Caco-2 (cell line): Measurements from ENCODE around the gene ALDH2. TPM values are rescaled to one million over a fixed set of nuclear protein-coding genes. Genes with fewer than 3 reads are reported as not detected.

Experiments used
- BruUV-seq: library from RNA; stranded (reverse); fragments of 400-500 nt; replicated peaks from 2 replicates; lab custom pipeline; 2021; lab: Mats Ljungman, UMichigan
- CTCF ChIA-PET: fragments of 300-600 bp; sonication (Branson Sonifier 250); formaldehyde crosslinking; loops from one replicate; lab custom pipeline; 2022; ENCODE audit warnings: antibody characterized with exemption; lab: Charles Lee
- POLR2A ChIA-PET: fragments of 300-600 bp; sonication (Branson Sonifier 250); formaldehyde crosslinking; loops from one replicate; lab custom pipeline; 2022; ENCODE audit warnings: antibody characterized with exemption; lab: Charles Lee
- DNase-seq, 2 experiments: peaks; one replicate each; pipeline versions ENCODE4 v3.0.0 to v3.0.0-alpha.2; 2020 to 2022
- H3K27me3 ChIP-seq: replicated peaks from 2 replicates; pipeline ENCODE4 v1.6.0; 2011; ENCODE audit warnings: low read length; ENCODE audit not compliant: control insufficient read depth, insufficient read depth
- H3K36me3 ChIP-seq: 2 replicates; pipeline ENCODE4 v1.5.1; 2011; ENCODE audit warnings: low read length; ENCODE audit not compliant: control insufficient read depth, insufficient read depth
- H3K4me1 ChIP-seq: fragments of 250-450 bp; sonication (Bioruptor Pico); 2 replicates; pipeline ENCODE4 v1.5.1; 2020; ENCODE audit warnings: mild to moderate bottlenecking
- H3K4me3 ChIP-seq: 2 replicates; pipeline ENCODE4 v1.5.1; 2011; ENCODE audit warnings: low read depth, mild to moderate bottlenecking, control low read depth, low read length
- H3K9me3 ChIP-seq: fragments of 250-450 bp; sonication (Bioruptor Pico); 2 replicates; pipeline ENCODE4 v1.5.1; 2020; ENCODE audit warnings: mild to moderate bottlenecking, moderate library complexity
- H3K27ac Mint-ChIP-seq: one replicate; pipeline ENCODE4 v1.8.0; 2022; ENCODE audit warnings: mixed read lengths; ENCODE audit not compliant: unreplicated experiment
- H3K27me3 Mint-ChIP-seq: one replicate; pipeline ENCODE4 v1.8.0; 2022; ENCODE audit warnings: mixed read lengths; ENCODE audit not compliant: insufficient read depth, unreplicated experiment
- H3K36me3 Mint-ChIP-seq: one replicate; pipeline ENCODE4 v1.8.0; 2022; ENCODE audit warnings: mild to moderate bottlenecking, mixed read lengths; ENCODE audit not compliant: insufficient read depth, unreplicated experiment
- H3K4me1 Mint-ChIP-seq: one replicate; pipeline ENCODE4 v1.8.0; 2022; ENCODE audit warnings: low read depth, mixed read lengths; ENCODE audit not compliant: unreplicated experiment
- H3K4me3 Mint-ChIP-seq: one replicate; pipeline ENCODE4 v1.8.0; 2022; ENCODE audit warnings: mild to moderate bottlenecking, moderate library complexity, mixed read lengths; ENCODE audit not compliant: unreplicated experiment
- H3K9me3 Mint-ChIP-seq: one replicate; pipeline ENCODE4 v1.8.0; 2022; ENCODE audit warnings: mixed read lengths; ENCODE audit not compliant: unreplicated experiment
- intact Hi-C: fragments of 100-400 bp; cut with micrococcal nuclease; formaldehyde crosslinking; loops from one replicate; pipeline ENCODE4 v1.10.0; 2022; ENCODE audit not compliant: unreplicated experiment
- total RNA-seq: library from RNA; stranded (reverse); gene quantifications from 2 replicates; pipeline ENCODE4 v1.2.3, GENCODE V29; 2022
- TF ChIP-seq, protein P1 (sequence below), 2 experiments: fragments of 200-600 bp in 1 of 2; IDR thresholded peaks; 1 replicate in 1 of 2; 2 replicates in 1 of 2; pipeline versions ENCODE4 v1.5.1 to v1.8.0; 2011 to 2022; ENCODE audit warnings: antibody characterized with exemption in 1 of 2, control low read depth in 1 of 2, inconsistent platforms in 1 of 2, low read depth in 1 of 2, low read length in 1 of 2, mild to moderate bottlenecking in 1 of 2, moderate library complexity in 1 of 2; ENCODE audit not compliant: insufficient read depth in 1 of 2, severe bottlenecking in 1 of 2, unreplicated experiment in 1 of 2

Gene ALDH2
- total RNA-seq, 1 experiment from 2014 or later: 196 TPM

DNA sequence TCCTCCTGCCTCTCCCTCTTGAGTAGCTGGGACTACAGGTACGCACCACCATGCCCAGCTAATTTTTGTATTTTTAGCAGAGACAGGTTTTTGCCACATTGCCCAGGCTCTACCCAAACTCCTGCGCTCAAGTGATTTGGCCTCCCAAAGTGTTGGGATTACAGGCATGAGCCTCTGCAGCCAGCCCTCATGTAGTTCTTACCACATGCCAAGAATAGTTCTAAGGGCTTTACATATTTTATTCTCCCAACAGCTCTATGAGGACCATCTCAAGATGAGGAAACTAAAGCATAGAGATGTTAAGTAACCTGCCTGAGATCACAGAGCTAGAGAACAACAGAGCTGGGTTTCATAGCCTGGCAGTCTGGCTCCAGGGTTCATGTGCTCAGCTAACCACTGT is 37.9 kb upstream of the ALDH2 start:
- H3K27me3 ChIP-seq: no peaks in the 10 kb centered on the region
- H3K36me3 ChIP-seq: no peaks in the 10 kb centered on the region
- Mint-ChIP-seq H3K4me1 (no peaks in the 10 kb centered on the region), H3K36me3 (peaks cover 19% of the 10 kb centered on the region), H3K4me3 (no peak overlapping the region), H3K9me3 (no peaks in the 10 kb centered on the region), H3K27ac (no peak overlapping the region), H3K27me3 (no peaks in the 10 kb centered on the region)
- H3K9me3 ChIP-seq: no peaks in the 10 kb centered on the region
- no peak overlapping the region for H3K4me3 ChIP-seq
- intact Hi-C loops: no loop called here
- DNase-seq: no peak
- BruUV-seq: no TSS peak
- POLR2A ChIA-PET: no interaction called here
- no peaks in the 10 kb centered on the region for H3K4me1 ChIP-seq
- CTCF ChIA-PET: no interaction called here
- TF ChIP-seq, protein P1, sequence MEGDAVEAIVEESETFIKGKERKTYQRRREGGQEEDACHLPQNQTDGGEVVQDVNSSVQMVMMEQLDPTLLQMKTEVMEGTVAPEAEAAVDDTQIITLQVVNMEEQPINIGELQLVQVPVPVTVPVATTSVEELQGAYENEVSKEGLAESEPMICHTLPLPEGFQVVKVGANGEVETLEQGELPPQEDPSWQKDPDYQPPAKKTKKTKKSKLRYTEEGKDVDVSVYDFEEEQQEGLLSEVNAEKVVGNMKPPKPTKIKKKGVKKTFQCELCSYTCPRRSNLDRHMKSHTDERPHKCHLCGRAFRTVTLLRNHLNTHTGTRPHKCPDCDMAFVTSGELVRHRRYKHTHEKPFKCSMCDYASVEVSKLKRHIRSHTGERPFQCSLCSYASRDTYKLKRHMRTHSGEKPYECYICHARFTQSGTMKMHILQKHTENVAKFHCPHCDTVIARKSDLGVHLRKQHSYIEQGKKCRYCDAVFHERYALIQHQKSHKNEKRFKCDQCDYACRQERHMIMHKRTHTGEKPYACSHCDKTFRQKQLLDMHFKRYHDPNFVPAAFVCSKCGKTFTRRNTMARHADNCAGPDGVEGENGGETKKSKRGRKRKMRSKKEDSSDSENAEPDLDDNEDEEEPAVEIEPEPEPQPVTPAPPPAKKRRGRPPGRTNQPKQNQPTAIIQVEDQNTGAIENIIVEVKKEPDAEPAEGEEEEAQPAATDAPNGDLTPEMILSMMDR (IDR thresholded peaks at IDR 0.05; ENCODE audit: insufficient read depth in 1 of 2, low read depth in 1 of 2, low read length in 1 of 2, severe bottlenecking in 1 of 2, unreplicated experiment in 1 of 2): no peak

DNA sequence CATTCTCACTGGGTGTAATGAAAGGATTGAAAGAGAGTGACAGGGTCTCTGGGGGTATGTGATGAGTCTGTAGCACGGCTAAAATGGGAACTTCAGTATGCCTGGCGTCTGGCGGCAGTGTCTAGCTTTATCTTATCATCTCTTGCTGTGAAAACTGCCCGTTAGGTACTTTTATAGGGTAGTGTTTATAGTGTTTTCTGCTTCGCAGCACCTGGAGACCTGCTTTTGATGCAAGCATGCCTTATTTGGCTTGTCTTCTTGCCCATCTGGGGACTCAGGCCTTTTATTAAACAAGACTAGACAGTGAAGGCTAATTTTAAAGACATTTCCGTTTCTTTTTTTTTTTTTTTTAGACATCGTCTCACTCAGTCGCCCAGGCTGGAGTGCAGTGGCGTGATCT is 36.3 kb upstream of the ALDH2 start:
- BruUV-seq: no TSS peak
- Mint-ChIP-seq H3K9me3 (no peaks in the 10 kb centered on the region), H3K4me1 (no peaks in the 10 kb centered on the region), H3K27me3 (no peaks in the 10 kb centered on the region), H3K27ac (no peak overlapping the region), H3K4me3 (no peak overlapping the region), H3K36me3 (peaks cover 18% of the 10 kb centered on the region)
- intact Hi-C loops: no loop called here
- no peaks in the 10 kb centered on the region for H3K36me3 ChIP-seq
- TF ChIP-seq, protein P1 (IDR thresholded peaks at IDR 0.05; ENCODE audit: insufficient read depth in 1 of 2, low read depth in 1 of 2, low read length in 1 of 2, severe bottlenecking in 1 of 2, unreplicated experiment in 1 of 2): no peak
- ChIA-PET POLR2A (no interaction called here), CTCF (no interaction called here)
- no peak overlapping the region for H3K4me3 ChIP-seq
- H3K4me1 ChIP-seq: no peaks in the 10 kb centered on the region
- H3K9me3 ChIP-seq: no peaks in the 10 kb centered on the region
- H3K27me3 ChIP-seq: no peaks in the 10 kb centered on the region
- no peak for DNase-seq

DNA sequence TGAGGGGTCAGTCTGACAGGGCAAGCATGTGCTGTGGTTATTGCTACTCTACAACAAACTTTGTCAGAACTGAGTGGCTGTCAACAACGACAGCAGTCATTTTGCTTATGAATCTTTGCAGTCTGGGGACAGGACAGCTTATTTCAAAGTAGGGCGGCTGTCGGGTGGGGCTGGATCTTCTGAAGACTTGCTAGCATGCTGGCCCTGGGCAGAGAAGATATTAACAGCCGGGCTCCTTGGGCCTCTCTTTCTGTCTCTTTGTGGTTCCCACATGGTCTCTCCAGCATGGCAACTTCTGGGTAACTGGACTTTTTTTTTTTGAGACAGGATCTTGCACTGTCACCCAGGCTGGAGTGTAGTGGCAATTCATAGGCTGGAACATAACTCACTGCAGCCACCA is 33.9 kb upstream of the ALDH2 start:
- Histone ChIP-seq H3K9me3 (no peaks in the 10 kb centered on the region), H3K4me1 (no peaks in the 10 kb centered on the region), H3K4me3 (no peak overlapping the region), H3K27me3 (no peaks in the 10 kb centered on the region), H3K36me3 (no peaks in the 10 kb centered on the region)
- no peak for DNase-seq
- intact Hi-C loops: no loop called here
- Mint-ChIP-seq H3K27me3 (no peaks in the 10 kb centered on the region), H3K4me3 (no peak overlapping the region), H3K9me3 (no peaks in the 10 kb centered on the region), H3K4me1 (no peaks in the 10 kb centered on the region), H3K36me3 (peaks cover 15% of the 10 kb centered on the region), H3K27ac (no peak overlapping the region)
- CTCF ChIA-PET: no interaction called here
- TF ChIP-seq, protein P1 (IDR thresholded peaks at IDR 0.05; ENCODE audit: insufficient read depth in 1 of 2, low read depth in 1 of 2, low read length in 1 of 2, severe bottlenecking in 1 of 2, unreplicated experiment in 1 of 2): no peak
- BruUV-seq: no TSS peak
- POLR2A ChIA-PET: no interaction called here
